HEK293 (cell line): ENCODE data around the gene UBALD1.

Source experiments
- CTCF ChIA-PET: fragments of 350-600 bp; formaldehyde crosslinking; extraction: SDS; loops from one replicate; lab custom pipeline; 2021; ENCODE audit warnings: antibody characterized with exemption; lab: Yijun Ruan, JAX
- POLR2A ChIA-PET: fragments of 300-600 bp; formaldehyde crosslinking; extraction: SDS; loops from one replicate; lab custom pipeline; 2020; ENCODE audit warnings: antibody characterized with exemption, inconsistent platforms; lab: Yijun Ruan, JAX
- H3K27ac ChIP-seq: fragments of 200-500 bp; sonication (Bioruptor generic); 2 replicates; pipeline ENCODE4 v1.5.1; 2014; ENCODE audit warnings: low read depth, low read length, control low read depth, inconsistent platforms; ENCODE audit errors: extremely low read depth
- H3K36me3 ChIP-seq, 2 experiments: fragments of 200-500 bp in 1 of 2; sonication (Bioruptor generic) in 1 of 2; 1 replicate in 1 of 2; 2 replicates in 1 of 2; pipeline ENCODE4 v1.5.1; 2014 to 2017; ENCODE audit warnings: inconsistent platforms in 2 of 2, low read length in 2 of 2; ENCODE audit not compliant: control insufficient read depth in 2 of 2, insufficient read depth in 1 of 2
- H3K4me1 ChIP-seq: fragments of 200-500 bp; sonication (Bioruptor generic); 2 replicates; pipeline ENCODE4 v1.5.1; 2014; ENCODE audit warnings: mild to moderate bottlenecking, low read length, inconsistent platforms; ENCODE audit not compliant: control insufficient read depth, insufficient read depth
- H3K4me3 ChIP-seq: 2 replicates; pipeline ENCODE4 v1.5.1; 2011; ENCODE audit warnings: low read depth, mild to moderate bottlenecking, control low read depth, low read length, moderate library complexity
- H3K9me3 ChIP-seq: fragments of 200-500 bp; sonication (Bioruptor generic); 2 replicates; pipeline ENCODE4 v1.5.1; 2014; ENCODE audit warnings: low read depth, low read length, inconsistent platforms; ENCODE audit not compliant: control insufficient read depth, insufficient read depth
- GLIS1 ChIP-seq: fragments of 450-650 bp; formaldehyde crosslinking; IDR thresholded peaks from 2 replicates; pipeline ENCODE4 v1.5.1; 2016; ENCODE audit warnings: missing biosample characterization, missing genetic modification characterization
- KLF16 ChIP-seq: fragments of 450-650 bp; formaldehyde crosslinking; IDR thresholded peaks from 2 replicates; pipeline ENCODE4 v1.5.1; 2017; ENCODE audit warnings: missing biosample characterization, missing genetic modification characterization
- KLF9 ChIP-seq: fragments of 450-650 bp; formaldehyde crosslinking; IDR thresholded peaks from 2 replicates; pipeline ENCODE4 v1.5.1; 2016; ENCODE audit warnings: missing biosample characterization, missing genetic modification characterization, low read depth
- PRDM1 ChIP-seq: fragments of 450-650 bp; formaldehyde crosslinking; IDR thresholded peaks from 2 replicates; pipeline ENCODE4; 2016; ENCODE audit warnings: missing biosample characterization, missing genetic modification characterization
- REPIN1 ChIP-seq: fragments of 450-650 bp; formaldehyde crosslinking; IDR thresholded peaks from 2 replicates; pipeline ENCODE4 v1.5.1; 2017; ENCODE audit warnings: missing biosample characterization, missing genetic modification characterization, low read depth
- ZFP41 ChIP-seq: fragments of 450-650 bp; formaldehyde crosslinking; IDR thresholded peaks from 2 replicates; pipeline ENCODE4 v1.5.1; 2016; ENCODE audit warnings: missing biosample characterization, missing genetic modification characterization, borderline replicate concordance
- ZNF10 ChIP-seq: fragments of 450-650 bp; formaldehyde crosslinking; IDR thresholded peaks from 2 replicates; pipeline ENCODE4 v1.5.1; 2017; ENCODE audit warnings: missing biosample characterization, missing genetic modification characterization
- ZNF112 ChIP-seq: fragments of 450-650 bp; formaldehyde crosslinking; IDR thresholded peaks from 2 replicates; pipeline ENCODE4 v1.5.0; 2017; ENCODE audit warnings: missing biosample characterization, missing genetic modification characterization
- ZNF16 ChIP-seq: fragments of 450-650 bp; formaldehyde crosslinking; IDR thresholded peaks from 2 replicates; pipeline ENCODE4 v1.5.1; 2016; ENCODE audit warnings: low read depth, missing biosample characterization, missing genetic modification characterization
- ZNF169 ChIP-seq: fragments of 450-650 bp; formaldehyde crosslinking; IDR thresholded peaks from 2 replicates; pipeline ENCODE4 v1.5.1; 2016; ENCODE audit warnings: missing biosample characterization, missing genetic modification characterization
- ZNF174 ChIP-seq: fragments of 450-650 bp; formaldehyde crosslinking; IDR thresholded peaks from 2 replicates; pipeline ENCODE4 v1.5.0; 2017; ENCODE audit warnings: missing biosample characterization, mild to moderate bottlenecking, missing genetic modification characterization
- ZNF23 ChIP-seq: fragments of 450-650 bp; formaldehyde crosslinking; IDR thresholded peaks from 2 replicates; pipeline ENCODE4 v1.5.1; 2016; ENCODE audit warnings: missing biosample characterization, missing genetic modification characterization, borderline replicate concordance
- ZNF394 ChIP-seq: fragments of 450-650 bp; formaldehyde crosslinking; IDR thresholded peaks from 2 replicates; pipeline ENCODE4 v1.5.1; 2016; ENCODE audit warnings: missing biosample characterization, missing genetic modification characterization, mild to moderate bottlenecking, moderate library complexity, borderline replicate concordance
- ZNF423 ChIP-seq: fragments of 450-650 bp; formaldehyde crosslinking; IDR thresholded peaks from 2 replicates; pipeline ENCODE4 v1.5.1; 2016; ENCODE audit warnings: missing biosample characterization, missing genetic modification characterization
- ZNF514 ChIP-seq: fragments of 450-650 bp; formaldehyde crosslinking; IDR thresholded peaks from 2 replicates; pipeline ENCODE4 v1.5.1; 2016; ENCODE audit warnings: missing biosample characterization, missing genetic modification characterization
- ZNF530 ChIP-seq: fragments of 450-650 bp; formaldehyde crosslinking; IDR thresholded peaks from 2 replicates; pipeline ENCODE4 v1.5.1; 2016; ENCODE audit warnings: low read depth, missing biosample characterization, missing genetic modification characterization
- ZNF626 ChIP-seq: fragments of 450-650 bp; sonication (Bioruptor Pico); formaldehyde crosslinking; IDR thresholded peaks from 2 replicates; pipeline ENCODE4 v1.5.1; 2018; ENCODE audit warnings: missing biosample characterization, missing genetic modification characterization, inconsistent platforms
- ZNF777 ChIP-seq: fragments of 450-650 bp; formaldehyde crosslinking; IDR thresholded peaks from 2 replicates; pipeline ENCODE4 v1.5.1; 2017; ENCODE audit warnings: missing biosample characterization, missing genetic modification characterization, borderline replicate concordance
- TF ChIP-seq, protein P1 (sequence below): fragments of 450-650 bp; formaldehyde crosslinking; IDR thresholded peaks from 2 replicates; pipeline ENCODE4 v1.5.1; 2016; ENCODE audit warnings: missing biosample characterization, missing genetic modification characterization
- TF ChIP-seq, protein P2 (sequence below): fragments of 450-650 bp; formaldehyde crosslinking; IDR thresholded peaks from 2 replicates; pipeline ENCODE4 v1.5.1; 2017; ENCODE audit warnings: missing biosample characterization, missing genetic modification characterization
- TF ChIP-seq, protein P3 (sequence below): fragments of 450-650 bp; formaldehyde crosslinking; IDR thresholded peaks from 2 replicates; pipeline ENCODE4 v1.5.1; 2016; ENCODE audit warnings: missing biosample characterization, missing genetic modification characterization, borderline replicate concordance
- TF ChIP-seq, protein P4 (sequence below): fragments of 450-650 bp; formaldehyde crosslinking; IDR thresholded peaks from 2 replicates; pipeline ENCODE4 v1.5.1; 2017; ENCODE audit warnings: missing biosample characterization, missing genetic modification characterization

The UBALD1 gene

GRCh38 chr16:4591191-4591590 lies 23.5 kb downstream of the UBALD1 start (continued):
- TF ChIP-seq, protein P1, sequence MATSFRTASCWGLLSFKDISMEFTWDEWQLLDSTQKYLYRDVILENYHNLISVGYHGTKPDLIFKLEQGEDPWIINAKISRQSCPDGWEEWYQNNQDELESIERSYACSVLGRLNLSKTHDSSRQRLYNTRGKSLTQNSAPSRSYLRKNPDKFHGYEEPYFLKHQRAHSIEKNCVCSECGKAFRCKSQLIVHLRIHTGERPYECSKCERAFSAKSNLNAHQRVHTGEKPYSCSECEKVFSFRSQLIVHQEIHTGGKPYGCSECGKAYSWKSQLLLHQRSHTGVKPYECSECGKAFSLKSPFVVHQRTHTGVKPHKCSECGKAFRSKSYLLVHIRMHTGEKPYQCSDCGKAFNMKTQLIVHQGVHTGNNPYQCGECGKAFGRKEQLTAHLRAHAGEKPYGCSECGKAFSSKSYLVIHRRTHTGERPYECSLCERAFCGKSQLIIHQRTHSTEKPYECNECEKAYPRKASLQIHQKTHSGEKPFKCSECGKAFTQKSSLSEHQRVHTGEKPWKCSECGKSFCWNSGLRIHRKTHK, result no peak
- TF ChIP-seq ZNF530 (tag by site-specific recombination) (no peak), ZNF626 (no peak), KLF9 (tag by site-specific recombination) (no peak), ZNF23 (tag by site-specific recombination) (no peak), ZNF169 (tag by site-specific recombination) (no peak), ZNF514 (tag by site-specific recombination) (no peak), GLIS1 (tag by site-specific recombination) (no peak)
- TF ChIP-seq, protein P2, sequence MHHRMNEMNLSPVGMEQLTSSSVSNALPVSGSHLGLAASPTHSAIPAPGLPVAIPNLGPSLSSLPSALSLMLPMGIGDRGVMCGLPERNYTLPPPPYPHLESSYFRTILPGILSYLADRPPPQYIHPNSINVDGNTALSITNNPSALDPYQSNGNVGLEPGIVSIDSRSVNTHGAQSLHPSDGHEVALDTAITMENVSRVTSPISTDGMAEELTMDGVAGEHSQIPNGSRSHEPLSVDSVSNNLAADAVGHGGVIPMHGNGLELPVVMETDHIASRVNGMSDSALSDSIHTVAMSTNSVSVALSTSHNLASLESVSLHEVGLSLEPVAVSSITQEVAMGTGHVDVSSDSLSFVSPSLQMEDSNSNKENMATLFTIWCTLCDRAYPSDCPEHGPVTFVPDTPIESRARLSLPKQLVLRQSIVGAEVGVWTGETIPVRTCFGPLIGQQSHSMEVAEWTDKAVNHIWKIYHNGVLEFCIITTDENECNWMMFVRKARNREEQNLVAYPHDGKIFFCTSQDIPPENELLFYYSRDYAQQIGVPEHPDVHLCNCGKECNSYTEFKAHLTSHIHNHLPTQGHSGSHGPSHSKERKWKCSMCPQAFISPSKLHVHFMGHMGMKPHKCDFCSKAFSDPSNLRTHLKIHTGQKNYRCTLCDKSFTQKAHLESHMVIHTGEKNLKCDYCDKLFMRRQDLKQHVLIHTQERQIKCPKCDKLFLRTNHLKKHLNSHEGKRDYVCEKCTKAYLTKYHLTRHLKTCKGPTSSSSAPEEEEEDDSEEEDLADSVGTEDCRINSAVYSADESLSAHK (tag by site-specific recombination), result no peak
- TF ChIP-seq, protein P3, sequence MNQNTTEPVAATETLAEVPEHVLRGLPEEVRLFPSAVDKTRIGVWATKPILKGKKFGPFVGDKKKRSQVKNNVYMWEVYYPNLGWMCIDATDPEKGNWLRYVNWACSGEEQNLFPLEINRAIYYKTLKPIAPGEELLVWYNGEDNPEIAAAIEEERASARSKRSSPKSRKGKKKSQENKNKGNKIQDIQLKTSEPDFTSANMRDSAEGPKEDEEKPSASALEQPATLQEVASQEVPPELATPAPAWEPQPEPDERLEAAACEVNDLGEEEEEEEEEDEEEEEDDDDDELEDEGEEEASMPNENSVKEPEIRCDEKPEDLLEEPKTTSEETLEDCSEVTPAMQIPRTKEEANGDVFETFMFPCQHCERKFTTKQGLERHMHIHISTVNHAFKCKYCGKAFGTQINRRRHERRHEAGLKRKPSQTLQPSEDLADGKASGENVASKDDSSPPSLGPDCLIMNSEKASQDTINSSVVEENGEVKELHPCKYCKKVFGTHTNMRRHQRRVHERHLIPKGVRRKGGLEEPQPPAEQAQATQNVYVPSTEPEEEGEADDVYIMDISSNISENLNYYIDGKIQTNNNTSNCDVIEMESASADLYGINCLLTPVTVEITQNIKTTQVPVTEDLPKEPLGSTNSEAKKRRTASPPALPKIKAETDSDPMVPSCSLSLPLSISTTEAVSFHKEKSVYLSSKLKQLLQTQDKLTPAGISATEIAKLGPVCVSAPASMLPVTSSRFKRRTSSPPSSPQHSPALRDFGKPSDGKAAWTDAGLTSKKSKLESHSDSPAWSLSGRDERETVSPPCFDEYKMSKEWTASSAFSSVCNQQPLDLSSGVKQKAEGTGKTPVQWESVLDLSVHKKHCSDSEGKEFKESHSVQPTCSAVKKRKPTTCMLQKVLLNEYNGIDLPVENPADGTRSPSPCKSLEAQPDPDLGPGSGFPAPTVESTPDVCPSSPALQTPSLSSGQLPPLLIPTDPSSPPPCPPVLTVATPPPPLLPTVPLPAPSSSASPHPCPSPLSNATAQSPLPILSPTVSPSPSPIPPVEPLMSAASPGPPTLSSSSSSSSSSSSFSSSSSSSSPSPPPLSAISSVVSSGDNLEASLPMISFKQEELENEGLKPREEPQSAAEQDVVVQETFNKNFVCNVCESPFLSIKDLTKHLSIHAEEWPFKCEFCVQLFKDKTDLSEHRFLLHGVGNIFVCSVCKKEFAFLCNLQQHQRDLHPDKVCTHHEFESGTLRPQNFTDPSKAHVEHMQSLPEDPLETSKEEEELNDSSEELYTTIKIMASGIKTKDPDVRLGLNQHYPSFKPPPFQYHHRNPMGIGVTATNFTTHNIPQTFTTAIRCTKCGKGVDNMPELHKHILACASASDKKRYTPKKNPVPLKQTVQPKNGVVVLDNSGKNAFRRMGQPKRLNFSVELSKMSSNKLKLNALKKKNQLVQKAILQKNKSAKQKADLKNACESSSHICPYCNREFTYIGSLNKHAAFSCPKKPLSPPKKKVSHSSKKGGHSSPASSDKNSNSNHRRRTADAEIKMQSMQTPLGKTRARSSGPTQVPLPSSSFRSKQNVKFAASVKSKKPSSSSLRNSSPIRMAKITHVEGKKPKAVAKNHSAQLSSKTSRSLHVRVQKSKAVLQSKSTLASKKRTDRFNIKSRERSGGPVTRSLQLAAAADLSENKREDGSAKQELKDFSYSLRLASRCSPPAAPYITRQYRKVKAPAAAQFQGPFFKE (tag by site-specific recombination), result no peak

- H3K4me3 ChIP-seq, result no peak overlapping the region
- no peaks in the 10 kb centered on the region for H3K36me3 ChIP-seq
- H3K27ac ChIP-seq, result no peak overlapping the region
- TF ChIP-seq, protein P4, sequence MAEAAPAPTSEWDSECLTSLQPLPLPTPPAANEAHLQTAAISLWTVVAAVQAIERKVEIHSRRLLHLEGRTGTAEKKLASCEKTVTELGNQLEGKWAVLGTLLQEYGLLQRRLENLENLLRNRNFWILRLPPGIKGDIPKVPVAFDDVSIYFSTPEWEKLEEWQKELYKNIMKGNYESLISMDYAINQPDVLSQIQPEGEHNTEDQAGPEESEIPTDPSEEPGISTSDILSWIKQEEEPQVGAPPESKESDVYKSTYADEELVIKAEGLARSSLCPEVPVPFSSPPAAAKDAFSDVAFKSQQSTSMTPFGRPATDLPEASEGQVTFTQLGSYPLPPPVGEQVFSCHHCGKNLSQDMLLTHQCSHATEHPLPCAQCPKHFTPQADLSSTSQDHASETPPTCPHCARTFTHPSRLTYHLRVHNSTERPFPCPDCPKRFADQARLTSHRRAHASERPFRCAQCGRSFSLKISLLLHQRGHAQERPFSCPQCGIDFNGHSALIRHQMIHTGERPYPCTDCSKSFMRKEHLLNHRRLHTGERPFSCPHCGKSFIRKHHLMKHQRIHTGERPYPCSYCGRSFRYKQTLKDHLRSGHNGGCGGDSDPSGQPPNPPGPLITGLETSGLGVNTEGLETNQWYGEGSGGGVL (tag by site-specific recombination), result no peak
- TF ChIP-seq ZNF423 (tag by site-specific recombination), result no peak
- TF ChIP-seq ZNF394 (tag by site-specific recombination), result no peak
- no peak for TF ChIP-seq ZNF16 (tag by site-specific recombination)
- no peak for TF ChIP-seq KLF16
- TF ChIP-seq REPIN1, result no peak
- no peak for TF ChIP-seq ZNF777
- TF ChIP-seq PRDM1 (tag by site-specific recombination), result no peak
- no peak for TF ChIP-seq ZFP41 (tag by site-specific recombination)
- no peak for TF ChIP-seq ZNF174 (tag by site-specific recombination)
- no peak for TF ChIP-seq ZNF10 (tag by site-specific recombination)
- no peak for TF ChIP-seq ZNF112 (tag by site-specific recombination)
- CTCF ChIA-PET, result interaction anchor here (0.6 to 1.1 kb wide), 4 partner anchors 70 to 367 kb away, joined by 3 to 4 read pairs (median 3); no protein-coding TSS in a partner anchor
- POLR2A ChIA-PET, result no interaction called here
- no peaks in the 10 kb centered on the region for H3K4me1 ChIP-seq
- no peaks in the 10 kb centered on the region for H3K9me3 ChIP-seq
These were observed 25.7 kb downstream of the UBALD1 start for GRCh38 chr16:4588961-4589360.
